HepG2 (cell line): ENCODE measurements around the gene PSMD1. TPM values are rescaled to one million over a fixed set of nuclear protein-coding genes. Genes with fewer than 3 reads are reported as not detected.
A peak's percentile ranks its signal among the peaks of the same experiment; 100 is the strongest.

ENCODE experiments used
- ARID3A ChIP-seq: IDR thresholded peaks from 2 replicates; pipeline ENCODE4 v1.6.1; 2012; ENCODE audit warnings: low read depth, low read length, improper control_type of control experiment
- ARNT2 ChIP-seq: sonication (generic); formaldehyde crosslinking; IDR thresholded peaks from 2 replicates; pipeline ENCODE4 v1.8.0; 2022; ENCODE audit warnings: mild to moderate bottlenecking, low read depth, missing genetic modification reagents, moderate library complexity
- EEA1 ChIP-seq: sonication (generic); formaldehyde crosslinking; IDR thresholded peaks from 2 replicates; pipeline ENCODE4 v1.5.1; 2020; ENCODE audit warnings: mild to moderate bottlenecking, missing genetic modification reagents, borderline replicate concordance
- IRF2 ChIP-seq: IDR thresholded peaks from 2 replicates; pipeline ENCODE4 v1.6.1; 2018; ENCODE audit warnings: missing genetic modification reagents, missing compliant biosample characterization
- JUNB ChIP-seq: sonication (generic); formaldehyde crosslinking; IDR thresholded peaks from 2 replicates; pipeline ENCODE4 v1.8.0; 2022; ENCODE audit warnings: missing genetic modification reagents, mild to moderate bottlenecking, borderline replicate concordance
- JUND ChIP-seq: sonication (generic); formaldehyde crosslinking; IDR thresholded peaks from 2 replicates; pipeline ENCODE4 v1.8.0; 2022; ENCODE audit warnings: mild to moderate bottlenecking, missing genetic modification reagents
- MNT ChIP-seq: fragments of 450-650 bp; IDR thresholded peaks from 2 replicates; pipeline ENCODE4 v1.6.1; 2016
- MYNN ChIP-seq: sonication (generic); formaldehyde crosslinking; IDR thresholded peaks from 2 replicates; pipeline ENCODE4 v1.4.0; 2020; ENCODE audit warnings: mild to moderate bottlenecking, low read depth, missing genetic modification reagents
- NCOA2 ChIP-seq: sonication (generic); formaldehyde crosslinking; IDR thresholded peaks from 2 replicates; pipeline ENCODE4 v1.8.0; 2022; ENCODE audit warnings: inconsistent platforms
- PITX1 ChIP-seq: sonication (generic); formaldehyde crosslinking; IDR thresholded peaks from 2 replicates; pipeline ENCODE4 v1.5.1; 2020; ENCODE audit warnings: mild to moderate bottlenecking, missing genetic modification reagents
- PRDM10 ChIP-seq: sonication (generic); formaldehyde crosslinking; IDR thresholded peaks from 2 replicates; pipeline ENCODE4 v1.4.0; 2020; ENCODE audit warnings: low read depth, missing genetic modification reagents
- RFX5 ChIP-seq: IDR thresholded peaks from 2 replicates; pipeline ENCODE4 v1.6.1; 2011; ENCODE audit warnings: low read depth, low read length, improper control_type of control experiment
- YEATS4 ChIP-seq: sonication (generic); formaldehyde crosslinking; IDR thresholded peaks from 2 replicates; pipeline ENCODE4 v1.4.0; 2020; ENCODE audit warnings: missing genetic modification reagents, borderline replicate concordance
- ZBTB21 ChIP-seq: sonication (generic); formaldehyde crosslinking; IDR thresholded peaks from 2 replicates; pipeline ENCODE4 v1.4.0; 2020; ENCODE audit warnings: missing genetic modification reagents
- ZIK1 ChIP-seq: sonication (generic); formaldehyde crosslinking; IDR thresholded peaks from 2 replicates; pipeline ENCODE4 v1.5.0; 2020; ENCODE audit warnings: mild to moderate bottlenecking, low read depth, missing genetic modification reagents, borderline replicate concordance
- ZNF350 ChIP-seq: sonication (generic); formaldehyde crosslinking; IDR thresholded peaks from 2 replicates; pipeline ENCODE4 v1.4.0; 2020; ENCODE audit warnings: mild to moderate bottlenecking, low read depth, missing genetic modification reagents, borderline replicate concordance
- ZNF382 ChIP-seq: sonication (generic); formaldehyde crosslinking; IDR thresholded peaks from 2 replicates; pipeline ENCODE4 v1.5.0; 2020; ENCODE audit warnings: missing genetic modification reagents, mild to moderate bottlenecking, borderline replicate concordance
- ZNF572 ChIP-seq: sonication (generic); formaldehyde crosslinking; IDR thresholded peaks from 2 replicates; pipeline ENCODE4 v1.5.1; 2020; ENCODE audit warnings: mild to moderate bottlenecking, missing genetic modification reagents
- ZSCAN25 ChIP-seq: sonication (generic); formaldehyde crosslinking; IDR thresholded peaks from 2 replicates; pipeline ENCODE4 v1.8.0; 2022; ENCODE audit warnings: mild to moderate bottlenecking, missing genetic modification reagents
- polyA plus RNA-seq, 8 experiments: library from polyadenylated mRNA; depleted of rRNA in 3 of 8; stranded (reverse) in 7 of 8; unstranded in 1 of 8; fragments of >200 nt; fragmentation: Illumina TruSeq in 4 of 8; extraction: Trizol in 4 of 8; gene quantifications; 2 replicates each; pipeline versions ENCODE4 v1.2.1 to v1.2.3, GENCODE V29; 2011 to 2016; ENCODE audit warnings: low read depth in 4 of 8, missing spikeins in 1 of 8, mixed read lengths in 1 of 8; ENCODE audit not compliant: insufficient read depth in 1 of 8
- total RNA-seq, 5 experiments: library from RNA; depleted of rRNA; stranded (reverse); fragments of >200 nt; fragmentation: Illumina TruSeq; extraction: Trizol; gene quantifications; 2 replicates each; pipeline ENCODE4 v1.2.3, GENCODE V29; 2016; ENCODE audit warnings: low read depth in 1 of 5

PSMD1 gene
- total and polyA plus RNA-seq, 2 of the 13 experiments (the other 11 are each of a cell fraction or from before 2014, with no cell fraction given) = 136 to 191 TPM

GRCh38 chr2:231187736-231188505 is 131.3 kb downstream of the PSMD1 start (continued):
- TF ChIP-seq ZSCAN25 (CRISPR knock-in tag) = 0 out of 2 replicates have a peak, but pooled peaks have one; percentile 33
- peak; percentile 75; the same call in 1 of the 2 replicates for TF ChIP-seq ZNF572
- 0 out of 2 replicates have a peak, but pooled peaks have one; percentile 31 for TF ChIP-seq ARNT2 (CRISPR knock-in tag)
- no peak for TF ChIP-seq JUNB (CRISPR knock-in tag)
- peak; percentile 61; the same call in 1 of the 2 replicates for TF ChIP-seq ZBTB21
- TF ChIP-seq JUND (CRISPR knock-in tag) = peak; percentile 36; the same call in 1 of the 2 replicates
- TF ChIP-seq EEA1 (CRISPR knock-in tag) = 0 out of 2 replicates have a peak, but pooled peaks have one; percentile 62
- peak; percentile 75; the same call in 1 of the 2 replicates for TF ChIP-seq ZNF350 (CRISPR knock-in tag)
- TF ChIP-seq PITX1 = peak; percentile 64; the same call in 1 of the 2 replicates
- no peak for TF ChIP-seq RFX5
- peak; percentile 47 for TF ChIP-seq NCOA2 (CRISPR knock-in tag)
- no peak for TF ChIP-seq MYNN
- TF ChIP-seq ZNF382 = no peak
- peak; percentile 94 for TF ChIP-seq ARID3A
- peak; percentile 80 for TF ChIP-seq IRF2 (CRISPR knock-in tag)
- peak; percentile 58; the same call in 1 of the 2 replicates for TF ChIP-seq ZIK1 (CRISPR knock-in tag)
- TF ChIP-seq YEATS4 = peak; percentile 53; the same call in 1 of the 2 replicates
- no peak for TF ChIP-seq MNT
- TF ChIP-seq PRDM10 (CRISPR knock-in tag) = peak; percentile 76; the same call in 1 of the 2 replicates
